ENCODE results near the gene PCBP3.

The PCBP3 gene

DNA sequence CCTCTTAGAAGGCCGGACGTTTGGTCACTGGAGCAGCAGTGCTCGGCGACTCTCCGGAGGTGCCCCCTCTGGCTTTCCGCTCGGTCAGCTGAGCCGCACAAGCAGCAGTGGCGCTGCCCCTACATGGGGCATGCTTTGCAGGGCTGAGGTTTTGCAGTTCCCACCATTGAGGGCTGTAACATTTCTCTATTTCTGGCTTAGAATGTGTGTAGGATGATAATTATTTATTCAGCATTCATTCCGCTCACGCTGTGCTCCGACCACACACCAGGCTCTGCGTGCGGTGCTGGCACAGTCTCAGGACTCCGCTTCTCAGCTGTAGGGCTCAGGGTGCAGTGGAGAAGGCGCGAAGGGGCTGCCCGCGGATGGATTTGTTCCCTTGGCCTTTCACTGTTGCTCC is 119.5 kb downstream of the PCBP3 start:
- no peak for TF ChIP-seq SPI1 (IDR thresholded peaks at IDR 0.05; ENCODE audit: borderline replicate concordance, low read depth)
- TF ChIP-seq POLR2AphosphoS5 (IDR thresholded peaks at IDR 0.05; ENCODE audit: low read depth), result no peak
- no peak for TF ChIP-seq REST (IDR thresholded peaks at IDR 0.05; ENCODE audit: insufficient replicate concordance, low read depth)
- no peak for TF ChIP-seq GABPA (IDR thresholded peaks at IDR 0.05; ENCODE audit: low read depth)
- no peak for TF ChIP-seq CTCF (IDR thresholded peaks at IDR 0.05; ENCODE audit: insufficient read depth, low read length)
- H3K4me3 ChIP-seq (replicated peaks; ENCODE audit: insufficient read depth, low read length), result no peak overlapping the region
- no peaks in the 10 kb centered on the region for H3K27me3 ChIP-seq (ENCODE audit: insufficient read depth, poor library complexity, severe bottlenecking)
- no peak overlapping the region for H3K27ac ChIP-seq (replicated peaks)
- no peak for DNase-seq (ENCODE audit: low read depth in 1 of 2, low spot score in 1 of 2)

GRCh38 chr21:45763506-45763905 is 120.0 kb downstream of the PCBP3 start:
- no peak for TF ChIP-seq SPI1 (IDR thresholded peaks at IDR 0.05; ENCODE audit: borderline replicate concordance, low read depth)
- TF ChIP-seq GABPA (IDR thresholded peaks at IDR 0.05; ENCODE audit: low read depth), result no peak
- TF ChIP-seq REST (IDR thresholded peaks at IDR 0.05; ENCODE audit: insufficient replicate concordance, low read depth), result no peak
- no peak for TF ChIP-seq POLR2AphosphoS5 (IDR thresholded peaks at IDR 0.05; ENCODE audit: low read depth)
- TF ChIP-seq CTCF (IDR thresholded peaks at IDR 0.05; ENCODE audit: insufficient read depth, low read length), result no peak
- no peak overlapping the region for H3K27ac ChIP-seq (replicated peaks)
- no peak for DNase-seq (ENCODE audit: low read depth in 1 of 2, low spot score in 1 of 2)
- H3K27me3 ChIP-seq (ENCODE audit: insufficient read depth, poor library complexity, severe bottlenecking), result no peaks in the 10 kb centered on the region
- H3K4me3 ChIP-seq (replicated peaks; ENCODE audit: insufficient read depth, low read length), result no peak overlapping the region

DNA sequence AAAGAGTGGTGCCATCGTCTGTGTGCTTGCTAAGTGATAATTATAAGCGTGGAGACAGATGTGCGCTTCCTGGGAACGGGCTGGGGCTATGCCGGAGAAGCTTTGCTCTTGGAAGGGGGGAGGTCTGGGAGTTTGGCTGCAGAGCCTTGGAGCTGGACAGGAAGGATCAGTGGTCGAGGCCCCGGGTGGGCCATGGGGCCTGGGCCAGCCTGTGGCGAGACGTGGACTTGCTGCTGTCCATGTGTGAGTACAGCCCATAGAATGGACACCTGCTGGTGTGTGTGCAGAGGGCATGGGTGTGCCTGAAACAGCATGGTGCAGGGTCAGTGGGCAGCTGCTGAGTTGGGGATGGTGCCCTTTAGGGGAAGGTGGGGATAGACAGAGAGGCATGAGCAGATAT is 121.3 kb downstream of the PCBP3 start:
- H3K4me3 ChIP-seq (replicated peaks; ENCODE audit: insufficient read depth, low read length), result no peak overlapping the region
- no peaks in the 10 kb centered on the region for H3K27me3 ChIP-seq (ENCODE audit: insufficient read depth, poor library complexity, severe bottlenecking)
- TF ChIP-seq CTCF (IDR thresholded peaks at IDR 0.05; ENCODE audit: insufficient read depth, low read length) (no peak), POLR2AphosphoS5 (IDR thresholded peaks at IDR 0.05; ENCODE audit: low read depth) (no peak), REST (IDR thresholded peaks at IDR 0.05; ENCODE audit: insufficient replicate concordance, low read depth) (no peak), SPI1 (IDR thresholded peaks at IDR 0.05; ENCODE audit: borderline replicate concordance, low read depth) (no peak), GABPA (IDR thresholded peaks at IDR 0.05; ENCODE audit: low read depth) (no peak)
- no peak for DNase-seq (ENCODE audit: low read depth in 1 of 2, low spot score in 1 of 2)
- no peak overlapping the region for H3K27ac ChIP-seq (replicated peaks)
